Measurements from ENCODE around the gene PHOX2B.

- TF ChIP-seq POLR2AphosphoS5 (IDR thresholded peaks at IDR 0.05; ENCODE audit: low read depth, low read length) (no peak), SPI1 (IDR thresholded peaks at IDR 0.05; ENCODE audit: low read depth, low read length) (no peak)
Observed at GRCh38 chr4:41752081-41752836, 3.7 kb upstream of the PHOX2B start.
